ENCODE data around the gene STRA8.

GRCh38 chr7:135205850-135206249 lies 27.8 kb upstream of the STRA8 start:
- no peak for TF ChIP-seq POLR2A (IDR thresholded peaks at IDR 0.05; ENCODE audit: extremely low read depth, insufficient read length)
- TF ChIP-seq CTCF (IDR thresholded peaks at IDR 0.05; ENCODE audit: low read depth, low read length): no peak
